H9 (cell line): Measurements from ENCODE around the gene TMEM178B. TPM values are rescaled to one million over a fixed set of nuclear protein-coding genes. Genes with fewer than 3 reads are reported as not detected.

ENCODE experiments used
- DNase-seq: peaks from one replicate; pipeline ENCODE4 v3.0.0-alpha.2; 2017
- H2AFZ ChIP-seq: one replicate; pipeline ENCODE4 v1.6.1; 2013; ENCODE audit warnings: mild to moderate bottlenecking, low read length, control low read depth, moderate library complexity
- H2AK5ac ChIP-seq: 2 replicates; pipeline ENCODE4 v1.6.1; 2013; ENCODE audit warnings: low read length, control low read depth, mixed read lengths; ENCODE audit not compliant: insufficient read length
- H2BK120ac ChIP-seq: one replicate; pipeline ENCODE4 v1.6.1; 2013; ENCODE audit warnings: low read depth, mild to moderate bottlenecking, low read length, control low read depth, inconsistent platforms; ENCODE audit not compliant: poor library complexity, severe bottlenecking
- H2BK12ac ChIP-seq: 2 replicates; pipeline ENCODE4 v1.6.1; 2013; ENCODE audit warnings: low read length, control low read depth, mixed read lengths, low read depth; ENCODE audit not compliant: insufficient read length
- H2BK15ac ChIP-seq: 2 replicates; pipeline ENCODE4 v1.6.1; 2013; ENCODE audit warnings: low read depth, low read length, control low read depth
- H2BK20ac ChIP-seq: one replicate; pipeline ENCODE4 v1.6.1; 2013; ENCODE audit warnings: low read depth, mild to moderate bottlenecking, low read length, control low read depth, inconsistent platforms; ENCODE audit not compliant: poor library complexity, severe bottlenecking
- H2BK5ac ChIP-seq: 2 replicates; pipeline ENCODE4 v1.6.1; 2013; ENCODE audit warnings: low read length, control low read depth, mixed read lengths; ENCODE audit not compliant: insufficient read length
- H3K14ac ChIP-seq: 2 replicates; pipeline ENCODE4 v1.6.1; 2013; ENCODE audit warnings: low read length, control low read depth; ENCODE audit not compliant: insufficient read depth
- H3K18ac ChIP-seq: 2 replicates; pipeline ENCODE4 v1.6.1; 2013; ENCODE audit warnings: low read depth, mild to moderate bottlenecking, mixed read lengths, low read length, control low read depth; ENCODE audit not compliant: insufficient read length
- H3K23ac ChIP-seq: 2 replicates; pipeline ENCODE4 v1.6.1; 2013; ENCODE audit warnings: low read length, control low read depth, mixed read lengths, low read depth; ENCODE audit not compliant: insufficient read length
- H3K23me2 ChIP-seq: 2 replicates; pipeline ENCODE4 v1.6.1; 2013; ENCODE audit warnings: low read depth, mild to moderate bottlenecking, mixed read lengths, low read length, control low read depth; ENCODE audit not compliant: insufficient read length, poor library complexity, severe bottlenecking
- H3K27ac ChIP-seq: 2 replicates; pipeline ENCODE4 v1.5.1; 2013; ENCODE audit warnings: low read length, control low read depth, mixed read lengths, low read depth; ENCODE audit not compliant: insufficient read length
- H3K27me3 ChIP-seq: 2 replicates; pipeline ENCODE4 v1.6.1; 2013; ENCODE audit warnings: low read length, control low read depth, inconsistent platforms; ENCODE audit not compliant: insufficient read depth
- H3K4ac ChIP-seq: 2 replicates; pipeline ENCODE4 v1.6.1; 2013; ENCODE audit warnings: low read depth, mild to moderate bottlenecking, control low read depth, inconsistent platforms, low read length, moderate library complexity
- H3K4me1 ChIP-seq: 2 replicates; pipeline ENCODE4 v1.6.1; 2013; ENCODE audit warnings: low read length, control low read depth, inconsistent platforms; ENCODE audit not compliant: insufficient read depth
- H3K4me2 ChIP-seq: 2 replicates; pipeline ENCODE4 v1.6.1; 2013; ENCODE audit warnings: low read length, control low read depth, mixed read lengths; ENCODE audit not compliant: insufficient read length, insufficient read depth
- H3K56ac ChIP-seq: 2 replicates; pipeline ENCODE4 v1.6.1; 2013; ENCODE audit warnings: low read depth, mild to moderate bottlenecking, mixed read lengths, low read length, control low read depth; ENCODE audit not compliant: insufficient read length
- H3K79me1 ChIP-seq: 2 replicates; pipeline ENCODE4 v1.6.1; 2013; ENCODE audit warnings: low read depth, mild to moderate bottlenecking, moderate library complexity, low read length, control low read depth, inconsistent platforms; ENCODE audit not compliant: insufficient read depth, poor library complexity, severe bottlenecking
- H3K79me2 ChIP-seq: 2 replicates; pipeline ENCODE4 v1.6.1; 2013; ENCODE audit warnings: low read length, control low read depth, inconsistent platforms; ENCODE audit not compliant: insufficient read depth
- H3K9ac ChIP-seq: 2 replicates; pipeline ENCODE4 v1.6.1; 2013; ENCODE audit warnings: low read length, control low read depth, mixed read lengths; ENCODE audit not compliant: insufficient read length; ENCODE audit errors: extremely low read depth
- H3K9me3 ChIP-seq: one replicate; pipeline ENCODE4 v1.6.1; 2013; ENCODE audit warnings: low read depth, low read length, inconsistent platforms; ENCODE audit not compliant: control insufficient read depth
- H3T11ph ChIP-seq: one replicate; pipeline ENCODE4 v1.6.1; 2013; ENCODE audit warnings: mild to moderate bottlenecking, low read length, control low read depth, inconsistent platforms
- H4K20me1 ChIP-seq: one replicate; pipeline ENCODE4 v1.6.1; 2013; ENCODE audit not compliant: control insufficient read depth, insufficient read length, insufficient read depth
- H4K5ac ChIP-seq: 2 replicates; pipeline ENCODE4 v1.6.1; 2013; ENCODE audit warnings: low read depth, mild to moderate bottlenecking, mixed read lengths, low read length, control low read depth; ENCODE audit not compliant: insufficient read length
- H4K8ac ChIP-seq: replicated peaks from 2 replicates; pipeline ENCODE4 v1.6.1; 2013; ENCODE audit warnings: low read length, control low read depth, mixed read lengths, low read depth; ENCODE audit not compliant: insufficient read length
- H4K91ac ChIP-seq: 2 replicates; pipeline ENCODE4 v1.6.1; 2013; ENCODE audit warnings: low read depth, mild to moderate bottlenecking, moderate library complexity, mixed read lengths, low read length, control low read depth; ENCODE audit not compliant: insufficient read length
- H3K27ac Mint-ChIP-seq, 3 experiments: 2 replicates in 2 of 3; 3 replicates in 1 of 3; pipeline ENCODE4 v1.8.0; 2020 to 2021; ENCODE audit warnings: mixed read lengths in 3 of 3, mild to moderate bottlenecking in 1 of 3, moderate library complexity in 1 of 3
- H3K27me3 Mint-ChIP-seq: 2 replicates; pipeline ENCODE4 v1.8.0; 2021; ENCODE audit warnings: low read depth, mild to moderate bottlenecking, moderate library complexity, mixed read lengths
- H3K36me3 Mint-ChIP-seq, 3 experiments: 2 replicates in 2 of 3; 3 replicates in 1 of 3; pipeline ENCODE4 v1.8.0; 2020 to 2021; ENCODE audit warnings: low read depth in 3 of 3, mixed read lengths in 3 of 3; ENCODE audit not compliant: insufficient read depth in 1 of 3
- H3K4me1 Mint-ChIP-seq, 2 experiments: 2 replicates each; pipeline ENCODE4 v1.8.0; 2020; ENCODE audit warnings: mixed read lengths in 2 of 2
- H3K4me3 Mint-ChIP-seq, 2 experiments: 2 replicates in 1 of 2; 3 replicates in 1 of 2; pipeline ENCODE4 v1.8.0; 2020 to 2021; ENCODE audit warnings: mild to moderate bottlenecking in 2 of 2, mixed read lengths in 2 of 2, moderate library complexity in 1 of 2
- H3K9me3 Mint-ChIP-seq, 2 experiments: 2 replicates in 1 of 2; 3 replicates in 1 of 2; pipeline ENCODE4 v1.8.0; 2020; ENCODE audit warnings: mild to moderate bottlenecking in 2 of 2, mixed read lengths in 2 of 2, moderate library complexity in 1 of 2
- CTCF ChIP-seq: fragments of 200-600 bp; sonication (generic); conservative IDR thresholded peaks from 3 replicates; pipeline ENCODE4 v1.8.0; 2021; ENCODE audit warnings: antibody characterized with exemption, mild to moderate bottlenecking
- WGBS: extraction: QIAGEN DNeasy Blood & Tissue Kit; methylation state at CpG from one replicate; pipeline ENCODE4 v1.1.7; 2013; ENCODE audit warnings: missing lambda C conversion rate, low lambda C conversion rate, mixed read lengths; ENCODE audit not compliant: insufficient read length; ENCODE audit errors: extremely low coverage; 5-methylcytosine and 5-hydroxymethylcytosine counted together
- total RNA-seq: library from RNA; stranded (reverse); gene quantifications from 2 replicates; pipeline ENCODE4 v1.2.1, GENCODE V29; 2021

TMEM178B gene
- total RNA-seq, 1 experiment from 2014 or later = 11.3 TPM

GRCh38 chr7:141477865-141478264 is 404.0 kb downstream of the TMEM178B start:
- Mint-ChIP-seq H3K36me3 (peaks cover 0 to 3% (median 0%) of the 10 kb centered on the region in 3 experiments; a peak in 2 of 7 replicates), H3K4me3 (no peak overlapping the region), H3K27ac (no peak overlapping the region), H3K4me1 (peaks cover 13% of the 10 kb centered on the region in 2 experiments), H3K27me3 (no peaks in the 10 kb centered on the region; the same call in 1 of the 2 replicates), H3K9me3 (no peaks in the 10 kb centered on the region)
- Histone ChIP-seq H3K4me2 (no peak overlapping the region), H3K9me3 (no peaks in the 10 kb centered on the region), H2BK12ac (no peak overlapping the region), H4K5ac (no peak overlapping the region), H3K79me2 (no peaks in the 10 kb centered on the region), H2BK5ac (no peak overlapping the region), H4K91ac (no peak overlapping the region), H3K18ac (no peak overlapping the region), H2AK5ac (no peak overlapping the region), H2BK20ac (no peak overlapping the region), H2BK120ac (no peak overlapping the region), H3T11ph (no peak overlapping the region), H4K8ac (no peak overlapping the region), H4K20me1 (no peaks in the 10 kb centered on the region), H3K9ac (no peak overlapping the region), H3K23me2 (no peaks in the 10 kb centered on the region), H3K27ac (no peak overlapping the region), H3K27me3 (no peaks in the 10 kb centered on the region), H3K56ac (no peak overlapping the region), H2BK15ac (no peak overlapping the region), H2AFZ (no peak overlapping the region), H3K23ac (no peak overlapping the region), H3K4ac (no peak overlapping the region), H3K14ac (no peak overlapping the region), H3K79me1 (no peaks in the 10 kb centered on the region), H3K4me1 (no peaks in the 10 kb centered on the region)
- no CpG with 5 or more reads among the region's 4 CpGs for WGBS
- DNase-seq = no peak
- no peak for TF ChIP-seq CTCF
